Activated CD4-positive, alpha-beta T cell treated with anti-CD3 and anti-CD28 coated beads for 36 hours (primary cell): ENCODE data around the gene P2RY8. TPM values are rescaled to one million over a fixed set of nuclear protein-coding genes. Genes with fewer than 3 reads are reported as not detected.
A peak's percentile ranks its signal among the peaks of the same experiment; 100 is the strongest.

ENCODE experiments used
- ATAC-seq: fragments of 200-7000 bp; cut with Tn5 transposase; one replicate; pipeline ENCODE4 v1.10.0; 2021; ENCODE audit warnings: mild to moderate bottlenecking, moderate library complexity
- CTCF ChIA-PET: fragments of 350-600 bp; sonication (Branson Sonifier 250); formaldehyde crosslinking; loops from one replicate; lab custom pipeline; 2021; ENCODE audit warnings: antibody characterized with exemption; lab: Charles Lee
- POLR2A ChIA-PET: fragments of 350-600 bp; sonication (Branson Sonifier 250); formaldehyde crosslinking; loops from one replicate; lab custom pipeline; 2021; ENCODE audit warnings: antibody characterized with exemption, inconsistent platforms; lab: Charles Lee
- DNase-seq: peaks from one replicate; pipeline ENCODE4 v3.0.0-alpha.2; 2020
- H3K27ac Mint-ChIP-seq: one replicate; pipeline ENCODE4 v1.8.0; 2021; ENCODE audit warnings: mixed read lengths
- H3K27me3 Mint-ChIP-seq: one replicate; pipeline ENCODE4 v1.8.0; 2021; ENCODE audit warnings: mixed read lengths
- H3K36me3 Mint-ChIP-seq: one replicate; pipeline ENCODE4 v1.8.0; 2021; ENCODE audit warnings: low read depth, mixed read lengths
- H3K4me1 Mint-ChIP-seq: one replicate; pipeline ENCODE4 v1.8.0; 2021; ENCODE audit warnings: mixed read lengths
- H3K4me3 Mint-ChIP-seq: one replicate; pipeline ENCODE4 v1.8.0; 2021; ENCODE audit warnings: mild to moderate bottlenecking, moderate library complexity, mixed read lengths
- H3K9me3 Mint-ChIP-seq: one replicate; pipeline ENCODE4 v1.8.0; 2021; ENCODE audit warnings: low read depth, mixed read lengths
- intact Hi-C, 2 experiments: fragments of 100-400 bp; cut with DNase I in 1 of 2; cut with micrococcal nuclease in 1 of 2; formaldehyde crosslinking; loops; one replicate each; pipeline versions ENCODE4 v1.14.2 to v1.15.1; 2022 to 2024; cut with DNase I, micrococcal nuclease
- total RNA-seq, 2 experiments: library from RNA; stranded (reverse); gene quantifications; one replicate each; pipeline ENCODE4 v1.2.3, GENCODE V29; 2021

Gene P2RY8
- total RNA-seq, 2 experiments from 2014 or later, result 19.8 to 21.2 TPM

DNA sequence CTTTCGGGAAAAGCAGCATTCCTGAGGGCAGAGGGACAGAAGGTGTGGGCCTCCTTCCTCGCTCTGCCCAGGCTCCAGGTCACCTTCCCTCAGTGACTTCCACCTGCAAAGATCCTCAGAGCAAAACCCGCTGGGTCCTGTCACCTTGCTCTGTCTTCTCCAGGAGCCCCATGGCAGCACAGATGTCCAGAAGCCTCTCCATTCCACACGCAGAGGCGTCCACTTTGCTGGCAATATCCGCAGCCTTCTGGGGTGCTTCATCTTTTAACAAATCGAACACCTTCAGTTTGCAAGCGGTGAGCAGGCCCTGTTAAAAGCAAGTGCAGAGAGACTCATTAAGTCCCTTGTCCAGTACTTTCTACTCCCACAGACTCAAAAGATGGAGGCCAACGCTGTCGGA is 111.6 kb downstream of the P2RY8 start:
- Mint-ChIP-seq H3K4me3 (no peak overlapping the region), H3K36me3 (peaks cover 55% of the 10 kb centered on the region), H3K27ac (no peak overlapping the region), H3K27me3 (no peaks in the 10 kb centered on the region), H3K4me1 (no peaks in the 10 kb centered on the region), H3K9me3 (peaks cover 22% of the 10 kb centered on the region)
- intact Hi-C loops, result no loop called here
- POLR2A ChIA-PET, result no interaction called here
- CTCF ChIA-PET, result no interaction called here
- ATAC-seq (no peak), DNase-seq (no peak)

DNA sequence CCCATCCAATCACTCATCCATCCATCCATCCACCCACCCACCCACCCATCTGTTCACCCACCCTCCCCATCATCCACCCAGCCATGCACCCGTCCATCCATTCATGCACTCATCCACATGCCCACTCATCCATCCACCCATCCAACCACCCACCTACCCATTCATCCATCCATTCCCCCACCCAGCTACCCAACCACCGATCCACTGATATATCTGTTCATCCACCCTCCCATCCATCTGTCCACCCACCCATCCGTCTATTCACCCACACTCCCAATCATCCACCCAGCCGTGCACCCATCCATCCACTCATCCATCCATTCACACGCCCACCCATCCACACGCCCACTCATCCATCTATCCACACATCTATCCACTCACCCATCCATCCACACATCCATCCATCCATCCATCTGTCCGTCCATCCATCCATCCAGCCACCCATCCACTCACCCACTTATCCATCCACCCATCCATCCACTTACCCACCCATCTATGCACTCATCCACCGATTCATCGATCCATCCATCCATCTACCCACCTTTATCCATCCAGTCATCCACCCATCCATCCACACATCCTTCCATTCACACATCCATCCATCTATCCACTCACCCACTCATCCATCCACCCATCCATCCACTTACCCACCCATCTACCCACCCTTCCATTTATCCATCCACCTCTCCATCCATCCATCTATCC is 112.7 kb downstream of the P2RY8 start:
- CTCF ChIA-PET, result no interaction called here

DNA sequence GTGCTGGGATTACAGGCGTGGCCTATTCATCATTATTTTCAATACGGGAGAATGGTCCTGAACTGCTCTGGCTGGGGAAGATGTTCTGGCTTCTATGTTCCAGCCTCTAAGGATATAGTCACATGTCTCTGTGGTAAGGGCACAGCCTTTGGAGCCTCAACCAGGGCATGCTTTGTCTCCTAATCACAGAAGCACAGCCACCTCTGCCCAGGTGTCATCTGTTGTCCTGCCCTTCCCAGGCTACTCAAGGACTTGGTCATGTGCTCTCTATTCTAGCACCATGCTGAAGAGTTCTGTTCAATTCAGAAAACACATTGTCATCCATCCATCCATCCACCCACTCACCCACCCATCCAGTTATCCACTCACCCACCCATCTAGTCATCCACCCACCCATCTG is 113.8 kb downstream of the P2RY8 start:
- no peak overlapping the region for H3K27ac Mint-ChIP-seq
- intact Hi-C loops, result no loop called here

More for the DNA sequence above, 112.7 kb downstream of the P2RY8 start:
- Mint-ChIP-seq H3K9me3 (peaks cover 25% of the 10 kb centered on the region), H3K27ac (no peak overlapping the region), H3K27me3 (no peaks in the 10 kb centered on the region), H3K36me3 (peaks cover 61% of the 10 kb centered on the region), H3K4me1 (no peaks in the 10 kb centered on the region), H3K4me3 (no peak overlapping the region)
- POLR2A ChIA-PET, result no interaction called here
- intact Hi-C loops, result no loop called here
- DNase-seq (no peak), ATAC-seq (no peak)

DNA sequence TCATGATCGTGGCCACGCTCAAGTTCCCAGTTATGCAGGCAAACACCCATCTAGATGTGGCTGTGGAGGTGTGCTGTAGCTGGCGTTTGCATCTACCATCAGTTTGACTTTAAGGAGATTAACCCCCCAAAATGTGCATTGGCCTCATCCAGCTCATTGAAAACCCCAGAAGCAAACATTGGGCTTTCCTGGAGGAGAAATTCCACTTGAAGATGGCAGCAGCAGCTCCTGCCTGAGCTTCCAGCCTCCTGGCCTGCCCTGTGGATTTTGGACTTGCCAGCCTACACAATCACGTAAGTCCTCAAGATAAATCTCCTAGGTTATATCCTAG is 114.9 kb downstream of the P2RY8 start:
- ChIA-PET CTCF (no interaction called here), POLR2A (no interaction called here)
- H3K4me1 Mint-ChIP-seq, result no peaks in the 10 kb centered on the region
- H3K4me3 Mint-ChIP-seq, result no peak overlapping the region
- ATAC-seq, result no peak
- intact Hi-C loops, result no loop called here
- peaks cover 25% of the 10 kb centered on the region for H3K9me3 Mint-ChIP-seq
- H3K27ac Mint-ChIP-seq, result no peak overlapping the region
- H3K27me3 Mint-ChIP-seq, result no peaks in the 10 kb centered on the region
- DNase-seq, result no peak
- peaks cover 63% of the 10 kb centered on the region for H3K36me3 Mint-ChIP-seq

More for the DNA sequence above, 113.8 kb downstream of the P2RY8 start:
- H3K9me3 Mint-ChIP-seq, result peaks cover 25% of the 10 kb centered on the region
- DNase-seq (no peak), ATAC-seq (no peak)
- ChIA-PET CTCF (no interaction called here), POLR2A (no interaction called here)
- H3K36me3 Mint-ChIP-seq, result peaks cover 63% of the 10 kb centered on the region
- no peaks in the 10 kb centered on the region for H3K4me1 Mint-ChIP-seq
- no peaks in the 10 kb centered on the region for H3K27me3 Mint-ChIP-seq
- no peak overlapping the region for H3K4me3 Mint-ChIP-seq

DNA sequence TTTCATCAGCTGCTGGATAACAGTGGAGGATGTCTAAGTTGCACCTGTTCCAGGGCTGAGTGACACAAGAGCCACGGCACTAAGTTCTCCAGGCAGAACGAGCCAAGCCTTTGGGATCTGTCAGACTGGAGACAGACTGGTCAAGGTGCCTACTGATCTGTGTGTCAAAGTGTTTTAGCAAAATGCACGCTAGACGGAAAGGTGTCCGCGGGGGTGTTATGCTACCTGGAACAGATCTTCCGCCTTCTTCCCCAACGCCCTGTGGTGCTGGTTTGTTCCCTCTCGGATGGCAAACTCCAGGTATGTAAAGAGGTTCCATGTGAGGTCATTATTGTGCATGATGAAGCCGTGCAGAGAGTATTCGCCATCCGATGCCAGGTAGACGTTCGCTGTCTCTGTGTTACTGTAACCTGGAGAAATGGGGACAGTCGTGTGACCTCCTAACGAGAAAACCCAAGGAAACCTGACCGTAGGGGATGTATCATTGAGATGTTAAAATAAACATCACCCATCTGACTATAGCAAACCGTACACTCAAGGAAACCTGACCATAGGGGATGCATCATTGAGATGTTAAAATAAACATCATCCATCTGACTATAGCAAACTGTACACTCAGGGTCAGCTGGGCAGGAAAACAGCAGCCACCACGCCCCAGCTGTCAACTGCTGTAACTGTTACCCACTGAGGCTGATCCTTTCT is 115.4 kb downstream of the P2RY8 start:
- ATAC-seq, result no peak
- ChIA-PET POLR2A (no interaction called here), CTCF (no interaction called here)
- H3K4me3 Mint-ChIP-seq, result no peak overlapping the region
- no peaks in the 10 kb centered on the region for H3K27me3 Mint-ChIP-seq
- H3K4me1 Mint-ChIP-seq, result no peaks in the 10 kb centered on the region
- no peak overlapping the region for H3K27ac Mint-ChIP-seq
- H3K36me3 Mint-ChIP-seq, result peaks cover 63% of the 10 kb centered on the region
- DNase-seq, result no peak
- intact Hi-C loops, result no loop called here
- H3K9me3 Mint-ChIP-seq, result peaks cover 25% of the 10 kb centered on the region

DNA sequence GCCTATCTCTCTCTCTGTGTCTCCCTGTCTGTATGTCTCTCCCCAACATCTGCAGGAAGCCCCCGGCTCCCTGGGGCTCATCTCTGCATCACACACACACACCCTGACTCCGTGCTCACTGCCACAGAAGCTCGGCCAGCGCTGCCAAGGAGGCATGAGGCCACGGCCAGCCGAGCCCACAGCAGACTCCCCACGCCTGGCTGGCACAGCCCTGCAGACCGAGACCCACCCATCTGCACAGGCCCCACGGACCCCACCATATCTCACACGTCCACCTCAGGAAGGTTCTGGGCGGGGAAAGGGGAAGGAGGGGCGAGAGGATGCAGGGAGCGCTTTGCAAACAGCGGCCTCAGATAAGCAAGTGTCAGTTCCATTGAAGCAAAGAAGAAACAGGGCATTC is 116.6 kb downstream of the P2RY8 start:
- ATAC-seq, result no peak
- no peaks in the 10 kb centered on the region for H3K27me3 Mint-ChIP-seq

DNA sequence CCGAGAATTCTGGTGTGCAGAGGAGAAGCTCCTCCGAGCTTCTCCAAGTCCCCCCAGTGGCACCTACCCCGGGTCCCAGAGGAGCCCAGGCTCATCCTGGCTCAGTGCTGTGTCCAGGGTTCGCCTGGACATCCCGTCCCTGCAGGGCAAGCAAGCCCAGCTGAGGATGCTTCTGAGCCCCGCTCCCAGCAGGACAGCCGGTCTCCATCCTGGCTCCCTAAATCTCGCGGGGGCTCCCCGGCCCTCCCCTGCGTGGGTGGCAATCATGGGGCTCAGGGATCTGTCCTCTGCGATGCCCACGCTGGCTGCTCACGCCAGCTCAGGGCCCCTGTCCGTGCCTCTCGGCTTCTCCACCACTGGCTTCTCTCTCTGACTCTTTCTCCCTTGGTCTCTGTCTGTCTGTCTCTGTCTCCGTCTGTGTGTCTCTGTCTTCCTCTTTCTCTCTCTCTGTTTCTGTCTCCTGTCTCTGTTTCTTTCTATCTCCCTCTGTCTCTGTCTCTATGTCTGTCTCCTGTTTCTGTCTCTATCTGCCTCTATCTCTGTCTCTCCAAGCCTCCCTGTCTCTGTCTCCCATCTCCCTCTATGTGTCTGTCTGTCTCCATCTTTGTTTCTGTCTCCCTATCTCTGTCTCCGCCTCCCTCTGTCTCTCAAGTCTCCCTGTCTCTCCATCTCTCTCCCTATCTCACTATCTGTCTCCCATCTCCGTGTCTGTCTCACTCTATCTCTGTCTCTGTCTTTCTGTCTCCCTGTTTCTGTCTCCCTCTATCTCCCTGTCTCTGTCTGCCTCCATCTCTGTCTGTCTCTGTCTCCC is 117.2 kb downstream of the P2RY8 start:
- Mint-ChIP-seq H3K36me3 (peaks cover 50% of the 10 kb centered on the region), H3K4me1 (no peaks in the 10 kb centered on the region), H3K27ac (peak overlapping the region; percentile 23), H3K27me3 (no peaks in the 10 kb centered on the region), H3K9me3 (peaks cover 21% of the 10 kb centered on the region), H3K4me3 (no peak overlapping the region)
- intact Hi-C loops, result no loop called here
- ChIA-PET POLR2A (no interaction called here), CTCF (no interaction called here)
- DNase-seq, result no peak
- ATAC-seq, result no peak

More for the DNA sequence above, 116.6 kb downstream of the P2RY8 start:
- Mint-ChIP-seq H3K27ac (no peak overlapping the region), H3K9me3 (peaks cover 25% of the 10 kb centered on the region), H3K4me1 (no peaks in the 10 kb centered on the region), H3K36me3 (peaks cover 55% of the 10 kb centered on the region), H3K4me3 (no peak overlapping the region)
- intact Hi-C loops, result no loop called here
- DNase-seq, result no peak
- CTCF ChIA-PET, result no interaction called here
- POLR2A ChIA-PET, result no interaction called here

DNA sequence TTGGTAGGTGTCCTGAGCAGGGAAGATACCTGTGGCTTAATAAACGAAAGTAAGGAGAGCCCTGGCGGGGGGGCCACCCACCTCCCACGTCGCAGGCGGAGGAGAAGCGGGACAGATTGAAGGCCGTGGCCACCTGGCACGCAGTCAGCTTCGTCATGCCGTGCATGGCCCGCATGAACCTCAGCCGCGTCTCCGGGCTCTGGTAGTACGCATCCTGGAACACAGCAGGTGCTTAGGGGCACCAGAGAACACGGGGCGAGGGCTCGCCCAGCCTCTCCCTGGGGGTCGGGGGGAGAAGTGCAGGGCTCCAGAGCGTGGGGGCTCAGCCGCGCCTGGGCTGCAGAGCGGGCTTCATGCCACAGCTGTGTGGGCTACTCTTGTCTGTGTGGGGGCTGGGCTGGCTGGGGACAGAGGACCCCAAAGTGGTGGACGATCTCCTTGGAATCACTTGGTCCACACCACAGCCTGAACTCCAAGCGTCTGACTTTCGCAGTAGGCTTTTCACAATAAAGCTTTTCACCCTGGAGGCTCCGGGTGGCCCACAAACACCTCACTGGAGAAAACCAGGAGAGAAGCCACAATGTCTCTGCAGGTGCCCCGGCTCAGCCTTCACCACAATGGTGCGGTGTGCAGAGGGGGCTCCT is 118.0 kb downstream of the P2RY8 start:
- Mint-ChIP-seq H3K27ac (no peak overlapping the region), H3K4me1 (no peaks in the 10 kb centered on the region), H3K36me3 (peaks cover 46% of the 10 kb centered on the region), H3K4me3 (no peak overlapping the region), H3K27me3 (no peaks in the 10 kb centered on the region), H3K9me3 (peaks cover 21% of the 10 kb centered on the region)
- DNase-seq (no peak), ATAC-seq (no peak)
- intact Hi-C loops, result no loop called here
- POLR2A ChIA-PET, result no interaction called here
- CTCF ChIA-PET, result no interaction called here

DNA sequence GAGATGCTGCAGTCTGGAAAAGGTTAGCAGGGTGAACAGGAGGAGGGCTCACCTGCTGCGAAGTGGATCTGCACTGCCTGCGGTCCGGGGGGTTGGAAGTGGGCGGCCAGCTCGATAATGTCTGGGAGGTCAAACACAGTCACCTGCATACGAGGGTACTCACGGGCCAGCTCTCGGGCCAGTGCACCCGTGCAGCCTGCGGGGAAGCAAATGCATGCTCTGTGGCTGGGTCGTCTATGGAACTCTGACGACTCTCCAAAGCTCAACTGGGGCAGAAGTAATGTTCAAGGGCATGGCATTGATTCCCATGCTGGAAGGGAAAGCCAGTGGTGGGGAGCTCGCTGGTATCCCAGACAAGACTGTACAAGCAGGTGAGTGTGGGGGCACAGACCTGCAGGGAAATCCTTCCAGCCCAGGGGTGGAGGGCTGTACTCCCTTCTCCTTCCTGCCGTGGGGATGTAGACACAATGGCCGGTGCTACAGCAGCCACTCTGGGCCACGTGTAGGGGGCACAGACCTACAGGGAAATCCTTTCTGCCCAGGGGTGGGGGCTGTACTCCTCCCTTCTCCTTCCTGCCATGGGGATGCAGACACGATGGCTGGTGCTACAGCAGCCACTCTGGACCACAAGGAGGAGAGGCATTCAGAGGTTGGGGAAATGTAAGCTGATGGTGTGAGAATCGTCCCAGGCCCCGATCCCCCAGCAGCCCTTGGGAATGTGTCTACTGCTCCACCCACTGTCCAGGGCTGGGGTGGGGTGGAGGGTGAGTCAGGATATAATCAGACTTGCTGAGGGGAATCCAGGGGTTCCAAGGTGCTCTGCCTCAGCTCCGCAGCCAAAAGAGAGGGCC is 118.8 kb downstream of the P2RY8 start:
- no peak for DNase-seq
- ChIA-PET POLR2A (no interaction called here), CTCF (no interaction called here)
- intact Hi-C loops, result no loop called here
- H3K4me3 Mint-ChIP-seq, result no peak overlapping the region
- H3K36me3 Mint-ChIP-seq, result peaks cover 45% of the 10 kb centered on the region
- no peak overlapping the region for H3K27ac Mint-ChIP-seq
- H3K9me3 Mint-ChIP-seq, result peaks cover 14% of the 10 kb centered on the region
- H3K27me3 Mint-ChIP-seq, result no peaks in the 10 kb centered on the region
- H3K4me1 Mint-ChIP-seq, result no peaks in the 10 kb centered on the region
- ATAC-seq, result no peak

DNA sequence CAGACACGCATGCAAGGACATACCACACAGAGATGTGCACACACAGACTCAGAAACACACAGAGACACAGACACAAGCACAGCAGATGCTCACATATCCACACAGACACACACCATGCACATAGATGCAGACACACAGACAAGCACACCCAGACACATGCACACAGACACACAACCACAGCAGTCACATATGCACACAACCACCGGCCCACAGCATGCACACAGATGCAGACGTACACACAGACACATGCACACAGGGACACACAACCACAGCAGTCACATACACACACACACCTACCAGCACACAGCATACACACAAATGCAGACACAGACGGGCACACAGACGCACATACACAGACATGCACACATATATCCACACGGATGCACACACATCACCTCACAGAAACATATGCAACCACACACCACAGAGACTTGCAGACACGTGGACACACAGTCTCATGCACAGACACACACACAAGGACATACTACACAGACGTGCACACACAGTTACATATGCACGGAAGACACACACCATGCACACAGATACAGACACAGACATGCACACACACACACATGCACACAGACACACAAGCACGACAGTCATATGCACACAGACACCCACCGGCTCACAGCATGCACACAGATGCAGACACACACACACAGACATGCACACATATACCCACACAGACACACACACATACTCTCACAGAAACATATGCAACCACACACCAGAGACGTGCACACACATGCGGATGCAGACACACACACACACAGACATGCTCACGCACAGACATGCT is 119.8 kb downstream of the P2RY8 start:
- H3K4me3 Mint-ChIP-seq, result no peak overlapping the region
- H3K36me3 Mint-ChIP-seq, result peaks cover 43% of the 10 kb centered on the region
- DNase-seq, result no peak
- no peaks in the 10 kb centered on the region for H3K4me1 Mint-ChIP-seq
- intact Hi-C loops, result no loop called here
- H3K27ac Mint-ChIP-seq, result no peak overlapping the region
- CTCF ChIA-PET, result no interaction called here
- no peak for ATAC-seq
- no peaks in the 10 kb centered on the region for H3K27me3 Mint-ChIP-seq
- peaks cover 9% of the 10 kb centered on the region for H3K9me3 Mint-ChIP-seq
- POLR2A ChIA-PET, result no interaction called here
